GM12801 (cell line): ENCODE measurements around the gene CGNL1.

Experiments
- TF ChIP-seq, protein P1 (sequence below): IDR thresholded peaks from one replicate; pipeline ENCODE4 v1.5.1; 2011; ENCODE audit warnings: control low read depth; ENCODE audit not compliant: insufficient read length; ENCODE audit errors: extremely low read depth

CGNL1 gene

DNA sequence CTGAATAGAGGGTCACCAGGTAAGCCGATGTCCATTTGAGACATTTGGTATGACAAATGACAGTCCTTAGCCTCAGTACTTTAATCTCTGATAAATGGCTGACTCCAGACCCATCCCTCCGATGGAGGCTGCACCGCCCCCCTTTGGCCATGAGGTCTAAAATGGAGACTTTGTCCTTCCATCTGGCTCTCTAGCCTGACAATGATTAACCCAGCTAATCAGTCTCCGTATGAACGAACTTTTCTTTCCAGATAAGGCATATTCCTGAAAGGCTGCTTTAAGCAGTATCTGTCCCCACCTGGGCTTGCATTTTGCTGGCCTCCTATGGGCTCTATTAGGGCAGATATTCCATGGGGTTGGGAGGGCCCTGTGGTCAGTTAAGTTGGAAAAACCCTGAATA, 204.6 kb downstream of the CGNL1 start:
- TF ChIP-seq, protein P1, sequence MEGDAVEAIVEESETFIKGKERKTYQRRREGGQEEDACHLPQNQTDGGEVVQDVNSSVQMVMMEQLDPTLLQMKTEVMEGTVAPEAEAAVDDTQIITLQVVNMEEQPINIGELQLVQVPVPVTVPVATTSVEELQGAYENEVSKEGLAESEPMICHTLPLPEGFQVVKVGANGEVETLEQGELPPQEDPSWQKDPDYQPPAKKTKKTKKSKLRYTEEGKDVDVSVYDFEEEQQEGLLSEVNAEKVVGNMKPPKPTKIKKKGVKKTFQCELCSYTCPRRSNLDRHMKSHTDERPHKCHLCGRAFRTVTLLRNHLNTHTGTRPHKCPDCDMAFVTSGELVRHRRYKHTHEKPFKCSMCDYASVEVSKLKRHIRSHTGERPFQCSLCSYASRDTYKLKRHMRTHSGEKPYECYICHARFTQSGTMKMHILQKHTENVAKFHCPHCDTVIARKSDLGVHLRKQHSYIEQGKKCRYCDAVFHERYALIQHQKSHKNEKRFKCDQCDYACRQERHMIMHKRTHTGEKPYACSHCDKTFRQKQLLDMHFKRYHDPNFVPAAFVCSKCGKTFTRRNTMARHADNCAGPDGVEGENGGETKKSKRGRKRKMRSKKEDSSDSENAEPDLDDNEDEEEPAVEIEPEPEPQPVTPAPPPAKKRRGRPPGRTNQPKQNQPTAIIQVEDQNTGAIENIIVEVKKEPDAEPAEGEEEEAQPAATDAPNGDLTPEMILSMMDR, result no peak

DNA sequence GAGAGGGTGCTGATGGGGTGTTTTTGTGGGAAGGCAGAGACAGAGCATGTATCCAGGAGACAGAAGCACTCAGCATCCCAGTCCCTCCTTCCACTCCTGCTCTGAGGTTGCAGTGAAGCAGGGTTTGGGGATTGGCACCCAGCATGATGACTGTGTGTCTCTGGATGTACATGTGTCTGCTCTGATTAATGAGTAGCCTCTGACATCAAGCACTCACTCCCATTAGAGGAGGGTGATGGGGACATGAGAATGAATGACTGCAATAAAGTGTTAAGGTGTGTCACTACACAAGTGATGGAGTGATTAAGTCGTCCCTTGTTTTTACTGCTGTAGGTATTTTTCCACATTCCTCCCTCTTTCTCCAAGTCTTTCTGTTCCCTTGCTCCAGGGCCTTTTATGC, 205.8 kb downstream of the CGNL1 start:
- TF ChIP-seq, protein P1, result no peak

DNA sequence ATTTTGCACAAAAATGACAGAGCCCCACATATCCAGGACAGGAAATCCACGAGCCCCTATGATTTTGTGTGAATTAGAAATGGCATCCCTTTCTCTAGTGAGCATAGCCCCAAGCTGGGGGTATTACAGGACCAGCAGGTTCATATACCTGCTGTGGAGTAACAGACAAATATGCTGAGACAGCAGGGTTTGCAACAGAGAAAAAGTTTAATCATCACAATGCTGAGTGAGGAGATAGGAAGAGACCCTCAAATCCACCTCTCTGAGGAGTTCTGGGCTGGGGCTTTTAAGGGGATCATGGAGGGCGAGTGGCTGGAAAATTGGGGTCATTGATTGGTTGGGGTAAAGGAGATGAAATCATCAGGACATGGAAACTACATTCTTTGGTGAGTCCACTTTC, 207.0 kb downstream of the CGNL1 start:
- TF ChIP-seq, protein P1, result no peak

DNA sequence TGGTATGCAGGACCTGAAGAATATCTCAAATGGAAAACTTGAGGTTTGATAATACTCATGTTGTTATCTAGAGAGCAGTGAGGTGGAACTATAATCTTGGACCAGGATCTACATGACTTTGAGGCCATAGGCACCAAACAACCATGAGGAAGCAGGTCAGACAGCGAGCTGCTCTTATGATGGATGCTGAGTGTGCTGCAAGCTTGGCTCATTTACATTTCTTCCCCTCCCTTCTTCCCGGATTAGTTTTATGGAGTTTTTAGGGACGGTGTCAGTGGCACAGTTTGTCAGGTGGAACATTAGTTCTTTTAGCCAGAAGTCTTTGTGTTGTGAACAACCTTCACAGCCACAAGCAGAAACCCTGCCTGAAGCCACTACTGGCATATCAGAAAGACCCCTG, 207.4 kb downstream of the CGNL1 start:
- TF ChIP-seq, protein P1, result no peak

DNA sequence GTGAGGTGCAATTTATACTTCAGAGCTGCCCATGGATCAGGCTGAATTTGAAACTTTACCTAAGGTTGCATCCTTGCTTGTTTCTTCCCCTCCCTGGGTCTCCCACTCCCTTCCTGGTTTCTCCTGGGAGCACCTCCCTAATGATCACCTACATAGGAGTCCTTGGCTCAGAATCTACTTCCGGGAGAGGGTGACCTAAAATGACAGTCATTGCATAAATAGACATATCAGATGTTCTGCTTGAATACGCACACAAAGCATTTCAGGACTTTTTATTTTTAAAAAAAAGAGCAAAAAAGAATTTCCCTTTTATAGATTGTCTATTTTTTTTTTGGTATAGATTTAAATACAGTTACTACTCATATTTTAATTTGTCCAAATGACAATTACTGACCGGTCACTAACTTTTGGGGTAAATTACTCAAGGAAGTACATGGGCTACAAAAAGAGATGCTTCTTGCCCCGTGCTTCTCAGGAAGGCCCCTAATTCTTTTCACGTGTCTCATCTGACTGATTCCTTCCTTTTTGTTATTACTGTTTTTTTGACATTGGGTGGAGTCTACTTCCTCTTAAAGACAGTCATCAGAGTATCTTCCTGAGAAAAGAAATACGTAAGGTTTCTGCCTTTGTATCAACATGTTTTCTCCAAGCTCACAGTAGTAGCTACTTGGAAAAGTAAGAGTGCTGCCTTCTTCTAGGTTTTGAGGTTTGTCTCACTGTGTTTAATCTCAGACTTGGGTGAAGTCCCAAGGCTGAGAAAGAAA, 210.5 kb downstream of the CGNL1 start:
- TF ChIP-seq, protein P1, result no peak

DNA sequence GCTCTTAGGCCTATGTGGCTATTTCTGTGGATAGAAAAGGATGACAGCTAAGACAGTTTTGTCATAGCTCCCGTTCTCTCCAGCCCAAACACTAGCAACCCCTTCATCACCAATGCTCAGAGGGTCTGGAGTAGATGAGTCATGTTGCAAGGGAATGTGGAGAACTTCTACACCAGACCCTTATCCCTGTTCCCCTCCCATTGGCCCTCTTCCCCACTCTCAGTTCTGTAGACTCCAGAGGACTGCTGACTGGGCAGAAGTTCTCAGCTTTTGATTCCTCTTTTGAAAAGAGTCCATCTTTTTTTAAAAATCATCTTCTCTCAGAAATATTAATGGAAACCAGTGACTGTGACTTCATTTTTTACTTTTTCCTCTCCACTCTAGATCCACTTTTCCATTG, 213.0 kb downstream of the CGNL1 start:
- TF ChIP-seq, protein P1, result no peak

DNA sequence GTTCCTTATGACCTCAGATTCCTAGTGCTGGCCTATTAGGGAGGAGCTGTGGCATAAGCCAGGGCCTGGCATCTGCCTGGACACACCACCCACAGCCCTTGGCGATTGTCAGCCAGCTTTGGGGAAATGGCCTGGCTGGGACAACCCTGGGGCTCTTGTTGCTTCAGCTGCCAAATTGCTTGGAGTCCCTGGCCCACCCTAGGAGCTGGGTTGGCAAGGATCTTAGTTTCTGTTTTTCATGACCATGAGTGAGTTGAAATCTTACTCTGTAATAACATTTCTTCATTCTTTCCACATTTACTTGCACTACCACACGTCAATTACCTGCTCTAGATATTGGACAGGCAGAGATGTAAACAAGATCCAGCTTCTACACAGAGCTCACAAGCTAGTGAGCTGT, 213.4 kb downstream of the CGNL1 start:
- TF ChIP-seq, protein P1, result no peak
